ENCODE measurements around the gene PARP1.
"Not testable (repeated sequence)": the region's sequence is repeated elsewhere in the genome, so short reads cannot be mapped to it uniquely, and the experiment has no call there.

Gene PARP1

GRCh38 chr1:226350519-226350865, 57.4 kb downstream of the PARP1 start:
- TF ChIP-seq ZNF274 (IDR thresholded peaks at IDR 0.05; ENCODE audit: low read depth, low read length), result no peak
- no peak overlapping the region for H3K4me3 ChIP-seq (ENCODE audit: low read length)

DNA sequence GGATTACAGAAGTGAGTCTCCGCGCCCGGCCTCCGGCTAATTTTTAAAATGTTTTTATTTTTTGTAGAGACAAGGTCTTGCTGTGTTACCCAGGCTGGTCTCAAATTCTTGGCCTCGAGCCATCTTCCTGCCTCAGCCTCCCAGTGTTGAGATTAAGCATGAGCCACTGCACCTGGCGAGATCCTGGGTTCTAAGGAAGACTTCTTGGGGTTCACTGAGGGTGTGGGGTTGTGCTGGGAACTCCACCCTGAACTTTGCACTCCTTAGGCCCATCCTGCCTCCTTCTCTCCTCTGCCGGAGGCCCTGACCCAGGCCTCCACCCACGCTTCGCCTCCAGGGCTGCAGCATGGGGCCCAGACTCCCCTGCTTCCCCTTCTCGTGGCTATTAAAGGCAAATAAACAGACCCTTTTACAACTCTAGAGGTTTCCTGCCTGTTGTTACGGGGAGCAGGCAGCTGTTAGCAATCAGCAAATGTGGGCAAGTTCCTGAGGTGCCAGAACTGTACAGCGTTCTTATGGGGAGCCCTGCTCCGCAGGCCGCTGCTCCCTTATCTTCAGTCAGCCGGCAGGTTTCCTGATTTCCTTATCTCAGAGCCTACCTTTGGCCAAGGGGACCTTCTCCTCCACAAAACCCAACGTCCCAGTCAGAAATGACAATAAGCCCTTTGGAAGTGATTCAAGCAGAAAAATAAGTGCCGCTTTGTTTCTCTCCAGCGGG, 57.9 kb downstream of the PARP1 start:
- TF ChIP-seq ZNF274 (IDR thresholded peaks at IDR 0.05; ENCODE audit: low read depth, low read length), result no peak
- H3K4me3 ChIP-seq (ENCODE audit: low read length), result no peak overlapping the region

DNA sequence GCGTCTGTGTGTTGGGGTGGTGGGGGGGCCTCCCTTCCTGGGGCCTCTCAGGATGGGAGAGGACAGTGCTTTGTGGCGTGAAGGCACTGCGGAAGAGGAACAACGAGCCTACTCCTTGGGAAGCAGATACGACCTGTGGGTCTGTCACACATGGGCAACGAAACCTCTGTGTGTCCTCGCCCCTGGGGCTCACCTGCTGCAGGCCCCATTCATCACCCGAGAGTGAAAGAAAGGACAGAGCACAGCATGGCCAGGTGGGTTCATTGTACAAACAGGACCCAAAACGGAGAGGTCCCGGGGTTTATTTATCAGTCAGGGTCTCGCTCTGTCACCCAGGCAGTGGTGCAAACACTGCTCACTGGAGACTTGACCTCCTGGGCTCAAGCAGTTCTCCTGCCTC, 58.8 kb downstream of the PARP1 start:
- TF ChIP-seq ZNF274 (IDR thresholded peaks at IDR 0.05; ENCODE audit: low read depth, low read length), result no peak
- no peak overlapping the region for H3K4me3 ChIP-seq (ENCODE audit: low read length)

DNA sequence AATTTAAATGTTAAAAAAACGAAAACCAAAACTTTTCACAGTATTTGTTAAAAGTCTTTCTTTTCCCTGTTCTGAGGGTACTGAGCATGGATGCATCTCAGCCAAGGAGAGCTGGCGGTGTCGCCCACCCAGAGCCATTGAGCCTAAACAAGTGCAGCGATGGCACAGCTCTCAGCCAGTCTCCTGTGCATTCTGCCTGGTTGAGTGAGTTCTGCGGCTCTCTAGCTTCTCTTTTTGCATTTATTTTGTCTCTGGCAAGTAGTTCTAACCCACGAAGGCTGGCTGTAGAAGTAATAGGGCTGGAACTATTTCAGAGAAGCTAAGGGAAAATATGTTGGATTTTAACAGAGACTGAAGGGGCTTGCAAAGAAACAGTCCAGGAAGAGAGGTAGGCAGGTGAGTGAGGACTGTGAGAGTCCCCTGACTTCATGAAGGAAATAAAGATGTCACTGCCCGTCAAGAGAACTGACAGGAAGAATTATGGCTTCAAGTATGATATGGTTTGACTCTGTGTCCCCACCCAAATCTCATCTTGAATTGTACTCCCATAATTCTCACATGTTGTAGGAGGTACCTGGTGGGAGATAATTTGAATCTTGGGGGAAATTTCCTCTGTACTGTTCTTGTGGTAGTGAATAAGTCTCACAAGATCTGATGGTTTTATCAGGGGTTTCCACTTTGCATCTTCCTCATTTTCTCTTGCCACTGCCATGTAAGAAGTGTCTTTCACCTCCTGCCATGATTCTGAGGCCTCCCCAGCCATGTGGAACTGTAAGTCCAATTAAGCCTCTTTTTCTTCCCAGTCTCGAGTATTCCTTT, 63.2 kb downstream of the PARP1 start:
- TF ChIP-seq ZNF274 (IDR thresholded peaks at IDR 0.05; ENCODE audit: low read depth, low read length), result no peak
- no peak overlapping the region for H3K4me3 ChIP-seq (ENCODE audit: low read length)

GRCh38 chr1:226342656-226343055, 65.2 kb downstream of the PARP1 start:
- no peak for TF ChIP-seq ZNF274 (IDR thresholded peaks at IDR 0.05; ENCODE audit: low read depth, low read length)
- no peak overlapping the region for H3K4me3 ChIP-seq (ENCODE audit: low read length)

DNA sequence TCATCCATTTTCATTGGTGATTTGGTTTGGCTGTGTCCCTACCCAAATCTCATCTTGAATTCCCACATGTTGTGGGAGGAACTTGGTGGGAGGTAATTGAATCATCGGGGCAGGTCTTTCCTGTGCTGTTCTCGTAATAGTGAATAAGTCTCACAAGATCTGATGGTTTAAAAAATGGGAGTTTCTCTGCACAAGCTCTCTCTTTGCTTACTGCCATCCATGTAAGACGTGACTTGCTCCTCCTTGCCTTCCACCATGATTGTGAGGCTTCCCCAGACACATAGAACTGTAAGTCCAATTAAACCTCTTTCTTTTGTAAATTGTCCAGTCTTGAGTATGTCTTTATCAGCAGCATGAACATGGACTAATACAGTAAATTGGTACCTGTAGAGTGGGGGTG, 67.8 kb downstream of the PARP1 start:
- not testable (repeated sequence) for H3K4me3 ChIP-seq (ENCODE audit: low read length)

GRCh38 chr1:226337276-226337875, 70.5 kb downstream of the PARP1 start:
- TF ChIP-seq ZNF274 (IDR thresholded peaks at IDR 0.05; ENCODE audit: low read depth, low read length), result no peak
- no peak overlapping the region for H3K4me3 ChIP-seq (ENCODE audit: low read length)

- no peak for TF ChIP-seq ZNF274 (IDR thresholded peaks at IDR 0.05; ENCODE audit: low read depth, low read length)
- H3K4me3 ChIP-seq (ENCODE audit: low read length), result no peak overlapping the region
Measured at GRCh38 chr1:226335661-226336060, 72.2 kb downstream of the PARP1 start.

DNA sequence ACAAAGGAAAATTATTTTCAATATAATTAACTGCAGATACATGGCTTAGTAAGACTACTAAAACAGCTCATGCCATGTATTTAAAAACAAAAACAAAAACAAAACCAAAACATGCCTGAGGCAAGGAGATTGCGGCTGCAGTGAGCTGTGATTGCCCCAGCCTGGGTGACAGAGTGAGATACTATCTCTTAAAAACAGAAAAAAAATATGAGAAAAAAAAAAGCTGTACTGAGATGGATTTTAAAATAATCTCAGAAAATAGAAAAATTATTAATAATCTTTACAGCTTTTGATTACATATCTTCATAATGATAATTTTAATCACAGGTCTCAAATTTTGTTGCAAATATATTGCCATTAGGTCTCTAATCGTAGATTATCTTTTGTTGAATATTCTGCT, 74.9 kb downstream of the PARP1 start:
- no peak for TF ChIP-seq ZNF274 (IDR thresholded peaks at IDR 0.05; ENCODE audit: low read depth, low read length)
- no peak overlapping the region for H3K4me3 ChIP-seq (ENCODE audit: low read length)

DNA sequence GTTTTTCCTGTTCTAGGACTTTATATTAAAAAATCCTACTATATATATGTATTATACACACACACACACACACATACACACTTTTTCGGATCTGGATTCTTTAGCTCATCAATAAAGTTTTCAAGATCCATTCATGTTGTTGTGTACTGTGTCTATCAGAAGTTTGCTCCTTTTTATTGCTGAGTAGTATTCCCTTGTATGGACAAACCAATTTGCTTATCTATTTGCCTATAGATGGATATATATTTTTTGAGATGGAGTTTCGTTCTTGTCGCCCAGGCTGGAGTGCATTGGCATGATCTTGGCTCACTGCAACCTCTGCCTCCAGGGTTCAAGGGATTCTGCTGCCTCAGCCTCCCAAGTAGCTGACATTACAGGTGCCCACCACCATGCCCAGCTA, 78.7 kb downstream of the PARP1 start:
- no peak for TF ChIP-seq ZNF274 (IDR thresholded peaks at IDR 0.05; ENCODE audit: low read depth, low read length)
- no peak overlapping the region for H3K4me3 ChIP-seq (ENCODE audit: low read length)

DNA sequence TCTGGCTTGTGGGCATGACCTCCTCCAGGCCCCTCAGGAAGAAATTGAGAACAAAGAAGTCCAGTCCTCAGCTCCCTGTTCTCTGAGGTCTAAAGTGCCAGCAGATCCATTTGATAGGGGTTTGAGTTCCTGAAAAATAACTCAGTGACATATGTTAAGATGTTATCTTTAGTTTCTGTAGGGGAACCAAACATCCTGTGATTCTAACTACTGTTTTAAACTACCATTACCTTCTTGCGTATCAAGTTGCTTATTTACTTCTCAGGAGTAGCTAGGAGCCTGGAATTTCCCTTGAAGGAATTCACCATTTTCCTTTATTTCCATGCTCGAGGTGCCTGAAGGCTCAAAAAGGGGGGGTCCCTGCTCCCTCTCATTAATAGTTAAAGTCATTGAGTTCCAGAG, 80.1 kb downstream of the PARP1 start:
- no peak for TF ChIP-seq ZNF274 (IDR thresholded peaks at IDR 0.05; ENCODE audit: low read depth, low read length)
- H3K4me3 ChIP-seq (ENCODE audit: low read length), result no peak overlapping the region

- no peak for TF ChIP-seq ZNF274 (IDR thresholded peaks at IDR 0.05; ENCODE audit: low read depth, low read length)
- H3K4me3 ChIP-seq (ENCODE audit: low read length), result no peak overlapping the region
Measured at GRCh38 chr1:226325178-226325577, 82.7 kb downstream of the PARP1 start.

DNA sequence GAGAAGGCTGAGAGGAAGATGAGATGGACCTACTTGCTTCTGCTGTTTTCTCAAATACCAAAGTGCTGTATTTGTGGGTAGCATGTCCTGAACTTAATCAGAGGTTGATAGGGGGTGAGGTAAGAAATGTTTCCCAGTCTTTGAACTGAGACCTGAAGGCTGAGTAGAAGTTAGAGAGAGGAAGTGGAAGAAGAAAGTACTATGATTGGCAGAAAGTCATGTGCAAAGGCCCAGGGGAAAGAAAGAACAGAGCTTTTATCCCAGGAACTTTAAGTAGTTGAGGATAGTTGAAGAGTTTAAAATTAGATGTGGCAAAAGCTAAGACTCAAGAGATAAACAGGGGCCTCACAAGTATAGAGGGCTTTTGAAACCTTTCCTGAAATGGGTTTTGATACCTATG, 83.4 kb downstream of the PARP1 start:
- no peak overlapping the region for H3K4me3 ChIP-seq (ENCODE audit: low read length)
- TF ChIP-seq ZNF274 (IDR thresholded peaks at IDR 0.05; ENCODE audit: low read depth, low read length), result no peak

DNA sequence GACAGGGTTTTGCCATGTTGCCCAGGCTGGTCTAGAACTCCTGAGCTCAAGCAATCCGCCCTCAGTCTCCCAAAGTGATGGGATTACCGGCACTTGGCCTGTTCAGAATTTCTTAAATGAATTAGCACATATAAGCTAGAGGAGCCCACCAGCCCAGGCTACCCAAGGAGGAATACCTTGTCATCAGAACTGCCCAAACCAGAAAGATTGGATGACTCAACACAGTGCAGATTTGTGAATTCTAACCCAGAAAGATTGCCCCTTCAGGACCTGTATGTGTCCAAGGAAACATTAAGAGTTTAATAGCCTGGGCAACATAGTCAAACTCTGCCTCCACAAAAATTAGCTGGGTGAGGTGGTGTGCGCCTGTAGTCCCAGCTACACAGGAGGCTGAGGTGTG, 84.9 kb downstream of the PARP1 start:
- H3K4me3 ChIP-seq (ENCODE audit: low read length), result no peak overlapping the region
- TF ChIP-seq ZNF274 (IDR thresholded peaks at IDR 0.05; ENCODE audit: low read depth, low read length), result no peak

DNA sequence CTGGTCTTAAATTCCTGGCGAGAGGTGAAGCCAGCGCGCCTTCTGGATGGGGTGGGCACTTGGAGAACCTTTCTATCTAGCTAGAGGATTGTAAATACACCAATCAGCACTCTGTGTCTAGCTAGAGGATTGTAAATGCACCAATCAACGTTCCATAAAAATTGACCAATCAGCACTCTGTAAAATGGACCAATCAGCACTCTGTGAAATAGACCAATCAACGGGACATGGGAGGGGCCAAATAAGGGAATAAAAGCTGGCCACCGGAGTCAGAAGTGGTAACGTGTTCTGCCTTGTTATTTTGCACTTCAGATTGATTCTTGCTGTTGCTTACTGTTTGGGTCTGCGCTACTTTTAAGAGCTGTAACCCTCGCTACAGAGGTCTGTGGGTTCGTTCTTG, 87.0 kb downstream of the PARP1 start:
- H3K4me3 ChIP-seq (ENCODE audit: low read length), result no peak overlapping the region

More for the DNA sequence above, 87.0 kb downstream of the PARP1 start:
- TF ChIP-seq ZNF274 (IDR thresholded peaks at IDR 0.05; ENCODE audit: low read depth, low read length), result no peak

Data from GM08714 (cell line).